T47D (cell line): ENCODE results near the gene SCN2B.

Source experiments
- DNase-seq, 2 experiments: peaks; one replicate each; pipeline versions ENCODE4 v3.0.0 to v3.0.0-alpha.2; 2011 to 2012; ENCODE audit warnings: low read depth in 1 of 2, low spot score in 1 of 2
- JUND ChIP-seq: IDR thresholded peaks from 2 replicates; pipeline ENCODE4 v1.6.1; 2012; ENCODE audit warnings: low read depth
- in situ Hi-C: cut with HindIII; loops from 2 replicates; pipeline ENCODE4 v1.10.0; 2016; ENCODE audit warnings: low sequenced_read_pairs, low pct_unique_long_range_greater_than_20kb

SCN2B gene

GRCh38 chr11:118152552-118153471 is 23.6 kb downstream of the SCN2B start, which contains the start of gene SCN4B:
SCN4B (minus strand) TSS chr11:118152823; CDS start chr11:118152673, 150 bp downstream.
- in situ Hi-C loops, result no loop called here
- peak; percentile 66 to 97 for DNase-seq
- TF ChIP-seq JUND, result no peak

DNA sequence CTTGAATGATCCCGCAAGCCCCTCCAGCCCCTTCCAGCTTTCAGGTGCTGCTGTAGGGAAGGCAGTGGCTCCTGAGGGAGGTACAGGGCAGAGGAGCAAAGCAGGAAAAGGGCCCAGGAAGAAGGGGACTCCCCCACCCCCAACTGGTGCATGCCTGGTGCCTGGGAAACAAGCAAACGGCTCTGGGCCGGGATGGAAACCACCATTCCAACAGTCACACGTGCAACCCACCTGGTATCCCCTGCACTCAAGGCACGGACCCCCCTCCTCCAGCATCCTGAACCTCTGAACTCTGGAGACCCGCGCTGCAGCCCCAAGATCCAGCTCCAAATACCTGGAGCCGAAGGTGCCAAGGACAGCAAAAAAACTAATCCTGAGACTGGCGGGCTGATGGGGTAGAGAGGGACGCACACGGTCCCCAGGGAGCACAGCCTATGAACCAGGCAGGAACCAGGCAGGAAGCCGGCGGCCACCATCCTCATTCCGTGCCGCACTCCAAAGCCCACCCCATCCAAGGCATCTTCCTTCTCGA is 24.4 kb downstream of the SCN2B start:
- no peak for DNase-seq
- in situ Hi-C loops, result no loop called here
- TF ChIP-seq JUND, result no peak

DNA sequence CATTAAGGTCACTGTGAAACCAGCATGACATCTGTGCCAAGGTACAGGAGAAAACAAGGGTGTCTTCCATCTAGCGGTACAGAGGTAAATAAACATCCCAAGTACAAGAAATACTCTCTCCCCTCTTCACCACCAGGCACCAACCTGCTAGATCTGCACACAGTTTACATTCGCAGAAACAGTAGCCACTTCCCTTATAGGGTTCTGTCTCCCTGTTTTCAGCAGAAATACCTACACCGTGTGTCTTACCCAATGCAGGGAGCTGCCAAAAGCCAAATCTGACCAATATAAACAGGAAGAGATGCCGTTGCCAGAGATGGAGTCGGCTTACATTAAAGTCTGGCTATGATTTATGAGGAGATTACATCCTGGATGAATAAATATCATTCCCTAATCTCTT is 25.0 kb downstream of the SCN2B start:
- in situ Hi-C loops, result no loop called here
- no peak for DNase-seq
- TF ChIP-seq JUND, result no peak

- TF ChIP-seq JUND, result no peak
- in situ Hi-C loops, result no loop called here
- no peak for DNase-seq
These were observed 26.9 kb downstream of the SCN2B start for GRCh38 chr11:118149493-118149892.

DNA sequence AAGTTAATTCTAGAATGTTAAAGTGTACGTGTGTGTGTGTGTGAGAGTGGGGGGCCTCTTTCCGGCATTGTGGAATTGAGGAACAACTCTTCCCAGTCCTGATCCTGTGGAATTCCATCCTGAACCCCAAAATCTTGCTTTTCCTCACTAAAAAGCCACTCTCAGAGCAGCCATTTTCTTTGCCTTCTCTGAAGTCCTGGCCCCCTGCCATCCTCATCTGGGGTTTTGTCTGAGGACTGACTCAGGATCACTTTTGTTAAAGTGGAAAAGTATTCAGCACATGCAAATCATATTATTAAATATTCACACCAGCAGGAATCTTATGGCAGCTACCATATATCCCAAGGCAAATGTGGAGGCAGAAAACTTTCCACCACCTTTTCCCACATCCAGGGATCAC is 27.6 kb downstream of the SCN2B start:
- DNase-seq, result no peak
- no peak for TF ChIP-seq JUND
- in situ Hi-C loops, result no loop called here

DNA sequence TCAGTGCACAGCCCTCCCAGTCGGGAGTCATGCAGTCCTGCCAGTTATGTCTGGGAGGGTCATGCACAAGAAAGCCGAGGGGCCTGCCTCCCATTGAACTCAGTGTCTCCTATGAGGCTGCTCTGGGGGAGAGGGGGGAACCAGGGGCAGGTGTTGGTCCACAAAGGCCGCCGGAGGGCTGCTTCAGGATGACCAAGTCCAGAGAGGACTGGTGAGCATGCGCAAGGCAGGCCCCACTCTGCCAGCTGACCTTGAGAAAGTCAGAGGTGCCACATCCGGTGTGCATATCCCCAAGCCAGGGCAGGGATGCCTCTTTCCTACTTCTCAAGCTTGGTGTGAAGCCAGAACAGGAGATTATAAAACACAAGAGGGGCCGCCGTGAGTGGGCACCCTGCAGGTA is 28.2 kb downstream of the SCN2B start:
- no peak for DNase-seq
- no peak for TF ChIP-seq JUND
- in situ Hi-C loops, result no loop called here

- no peak for TF ChIP-seq JUND
- no peak for DNase-seq
- in situ Hi-C loops, result no loop called here
These were observed 28.9 kb downstream of the SCN2B start for GRCh38 chr11:118147502-118147901.

DNA sequence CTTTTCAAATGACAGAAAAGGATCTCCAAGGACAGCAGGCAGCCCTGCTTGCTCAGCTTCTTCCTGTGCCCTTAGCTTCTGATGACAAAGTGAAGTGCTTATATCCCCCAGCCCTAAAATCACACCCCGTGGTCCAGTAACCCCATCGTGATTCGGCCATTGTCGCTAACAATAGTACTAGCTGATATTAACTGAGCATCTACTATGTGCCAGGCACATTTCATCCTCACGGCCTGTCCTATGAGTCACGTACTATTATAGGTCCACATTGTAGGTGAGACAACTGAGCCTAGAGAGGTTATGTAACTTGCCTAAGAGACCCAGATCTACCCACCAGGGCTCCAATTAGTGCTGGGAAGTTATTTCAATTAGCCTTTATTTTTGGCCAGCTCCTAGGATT is 29.9 kb downstream of the SCN2B start:
- in situ Hi-C loops, result no loop called here
- DNase-seq, result no peak
- TF ChIP-seq JUND, result no peak

DNA sequence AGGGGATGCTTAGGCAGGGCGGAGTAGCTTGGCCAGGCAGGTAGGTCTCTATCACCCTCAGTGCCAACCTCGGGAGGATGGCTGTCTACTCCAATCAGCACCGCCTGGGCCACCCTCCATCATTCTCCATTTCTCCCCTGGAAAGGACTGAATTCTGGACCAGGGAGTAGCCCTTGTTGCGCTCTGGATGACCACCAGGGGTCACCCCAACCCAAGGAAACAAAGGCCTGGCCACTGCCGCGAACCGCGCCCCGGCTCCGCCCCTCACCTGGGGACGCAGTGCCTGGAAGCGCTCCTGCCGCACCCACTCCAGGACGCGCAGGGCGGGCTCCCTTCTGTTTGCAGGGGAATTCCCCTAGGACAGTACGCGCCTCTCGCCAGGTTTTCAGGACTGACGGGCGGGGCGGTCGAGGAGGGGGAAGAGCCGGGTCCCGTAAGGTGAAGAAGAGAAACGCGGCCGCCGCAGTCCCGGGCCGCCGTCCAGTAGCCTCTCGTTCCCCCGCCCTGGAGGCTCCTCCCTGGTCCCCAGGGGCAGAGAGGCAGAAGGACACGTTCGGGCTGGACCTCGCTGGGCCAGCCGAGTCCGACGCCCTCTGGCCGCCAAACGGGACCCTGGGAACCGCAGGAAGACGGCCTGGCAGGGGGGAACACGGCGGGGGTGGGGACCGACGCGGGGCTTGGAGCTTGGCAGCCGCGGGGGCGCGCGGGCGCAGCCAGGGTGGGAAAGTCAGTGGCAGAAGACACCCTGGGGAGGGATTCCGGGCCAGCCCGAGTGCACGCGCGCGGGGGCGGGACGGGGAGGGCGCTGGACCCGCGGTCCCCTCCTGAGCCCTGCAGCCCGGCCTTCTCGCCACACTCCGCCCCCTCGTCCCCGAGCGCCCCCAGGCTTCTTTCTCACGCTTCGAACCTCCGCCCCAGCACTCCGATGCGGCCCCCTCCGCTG is 30.9 kb downstream of the SCN2B start:
- no peak for TF ChIP-seq JUND
- peak; percentile 91 to 99 for DNase-seq
- in situ Hi-C loops, result no loop called here

DNA sequence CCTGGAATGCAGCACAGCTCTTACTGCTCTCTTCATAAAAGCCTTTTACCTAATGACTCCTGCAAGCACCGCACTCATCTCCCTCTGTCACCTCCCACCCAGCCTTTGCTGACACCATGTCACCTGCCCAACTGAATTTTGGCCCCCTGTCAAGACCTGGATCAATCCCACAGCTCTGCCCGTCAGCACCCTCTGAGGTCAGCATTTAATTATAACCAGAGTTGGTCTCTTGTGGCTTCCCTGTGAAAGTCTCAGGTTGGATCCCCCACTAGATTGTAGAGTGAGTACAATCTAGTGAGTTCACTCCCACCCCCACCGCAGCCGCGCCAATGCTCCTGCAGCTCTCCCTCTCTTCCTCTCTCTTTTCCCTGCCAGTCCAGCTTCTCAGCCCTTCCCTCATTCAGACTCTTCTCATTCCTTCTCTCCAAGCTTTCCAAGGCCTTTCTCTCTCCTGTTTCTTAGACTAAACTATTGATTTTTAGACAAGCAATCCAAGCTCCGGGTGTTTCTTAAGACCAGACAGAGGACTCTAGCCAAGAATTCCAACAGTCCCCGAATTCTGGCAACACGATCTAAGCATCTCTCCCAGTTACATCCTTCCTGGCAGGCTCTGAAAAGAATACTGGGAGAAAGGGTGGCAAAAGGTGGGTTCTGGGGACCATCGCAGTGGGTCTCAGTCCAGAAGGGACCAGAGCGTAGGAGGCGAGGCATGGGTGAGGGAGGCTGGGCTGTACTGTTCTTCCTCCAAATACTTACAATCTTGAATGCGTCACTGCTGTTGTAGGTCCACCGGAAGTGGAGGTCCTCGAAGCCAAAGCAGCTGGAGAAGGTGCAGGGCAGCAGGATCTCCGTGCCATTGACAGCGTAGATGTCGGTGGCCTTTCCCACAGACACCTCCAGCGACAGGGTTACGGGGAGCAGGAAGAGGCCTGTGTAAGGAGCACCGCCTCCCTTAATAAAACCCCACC is 31.9 kb downstream of the SCN2B start:
- in situ Hi-C loops, result no loop called here
- DNase-seq, result no peak
- no peak for TF ChIP-seq JUND

DNA sequence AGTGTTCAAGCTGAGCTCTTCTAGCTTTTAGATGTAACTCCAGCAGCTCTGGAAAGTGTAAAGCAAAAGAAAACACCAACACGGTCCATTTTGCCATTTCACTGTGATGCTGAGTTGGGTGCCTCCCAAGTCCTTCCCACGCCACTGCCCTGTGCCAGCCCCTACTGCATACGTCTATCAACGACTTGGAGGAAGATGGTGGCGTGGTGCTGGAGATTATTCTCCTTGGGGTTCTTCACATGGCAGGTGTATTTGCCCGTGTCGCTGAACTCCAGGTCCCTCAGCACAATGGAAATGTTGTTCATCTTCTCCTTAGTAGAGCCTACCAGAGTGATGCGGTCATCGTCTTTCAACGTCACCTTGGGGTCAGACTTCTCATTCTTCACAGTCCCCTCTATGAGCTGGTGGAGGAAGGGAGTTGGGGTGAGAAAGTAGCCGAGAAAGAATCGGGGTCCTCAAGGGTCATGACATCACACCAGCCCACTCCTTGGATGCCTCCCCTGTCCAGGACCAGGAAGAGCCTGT is 32.7 kb downstream of the SCN2B start:
- DNase-seq, result no peak
- no peak for TF ChIP-seq JUND
- in situ Hi-C loops, result no loop called here
